Placental pericyte (primary cell): ENCODE results near the gene KITLG. TPM values are rescaled to one million over a fixed set of nuclear protein-coding genes. Genes with fewer than 3 reads are reported as not detected.
A peak's percentile ranks its signal among the peaks of the same experiment; 100 is the strongest.

Experiments
- small RNA-seq: library from RNA; depleted of rRNA; stranded (forward); fragments of <200 nt; gene quantifications from one replicate; pipeline ENCODE3, GENCODE V24; 2012; ENCODE audit warnings: low replicate concordance
- total RNA-seq: library from RNA; depleted of rRNA; stranded (reverse); fragments of >200 nt; gene quantifications from 2 replicates; pipeline ENCODE4 v1.2.3, GENCODE V29; 2012

Gene KITLG
- total RNA-seq, result 18.8 and 38.1 TPM in 2 replicates

GRCh38 chr12:88580051-88580871 lies at the start of gene KITLG:
Gene KITLG (minus strand): TSS chr12:88580471. CDS start chr12:88580278, 193 bp downstream.

Small RNA genes lying within 50 kb of the gene (small RNA-seq; reads per million reads assigned to genes)
- 1.0 reads per million, percentile 45 among the genes with 10 or more reads in this experiment for gene RNU1-117P
